Fibroblast of lung (primary cell): ENCODE results near the gene ARHGAP6. TPM values are rescaled to one million over a fixed set of nuclear protein-coding genes. Genes with fewer than 3 reads are reported as not detected.

Experiments
- DNase-seq, 2 donors: peaks; one replicate each; pipeline versions ENCODE4 v3.0.0 to v3.0.0-alpha.2; 2010; ENCODE audit warnings: low read depth in 2 of 2
- H2AFZ ChIP-seq: 2 replicates; pipeline ENCODE4 v1.5.1; 2012; ENCODE audit warnings: low read length, control low read depth, inconsistent platforms
- H3K27ac ChIP-seq: 2 replicates; pipeline ENCODE4 v1.5.1; 2011; ENCODE audit warnings: low read length, control low read depth; ENCODE audit not compliant: insufficient read depth
- H3K27me3 ChIP-seq: 2 replicates; pipeline ENCODE4 v1.5.1; 2011; ENCODE audit warnings: mild to moderate bottlenecking, low read length; ENCODE audit not compliant: control insufficient read depth, insufficient read depth
- H3K36me3 ChIP-seq: 2 replicates; pipeline ENCODE4 v1.5.1; 2011; ENCODE audit warnings: low read length; ENCODE audit not compliant: control insufficient read depth, insufficient read depth
- H3K4me1 ChIP-seq: 2 replicates; pipeline ENCODE4 v1.5.1; 2011; ENCODE audit warnings: low read length; ENCODE audit not compliant: control insufficient read depth, insufficient read depth; ENCODE audit errors: extremely low read depth
- H3K4me2 ChIP-seq: 2 replicates; pipeline ENCODE4 v1.5.1; 2011; ENCODE audit warnings: low read length, control low read depth; ENCODE audit not compliant: insufficient read depth; ENCODE audit errors: extremely low read depth
- H3K4me3 ChIP-seq, 4 experiments: fragments of 200-600 bp in 1 of 4; sonication (generic) in 1 of 4; replicated peaks in 1 of 4; 2 replicates each; pipeline ENCODE4 v1.5.1; 2011 to 2016; ENCODE audit warnings: low read length in 4 of 4, low read depth in 3 of 4, mild to moderate bottlenecking in 3 of 4, control low read depth in 2 of 4, inconsistent platforms in 1 of 4, mixed read lengths in 1 of 4; ENCODE audit not compliant: insufficient read depth in 1 of 4; ENCODE audit errors: control extremely low read depth in 1 of 4
- H3K79me2 ChIP-seq: 2 replicates; pipeline ENCODE4 v1.5.1; 2012; ENCODE audit warnings: mild to moderate bottlenecking, low read length, inconsistent platforms; ENCODE audit not compliant: control insufficient read depth, insufficient read depth
- H3K9ac ChIP-seq: 2 replicates; pipeline ENCODE4 v1.5.1; 2011; ENCODE audit warnings: mild to moderate bottlenecking, low read length, control low read depth; ENCODE audit not compliant: insufficient read depth
- H3K9me3 ChIP-seq: 2 replicates; pipeline ENCODE4 v1.5.1; 2012; ENCODE audit warnings: low read depth, low read length; ENCODE audit not compliant: control insufficient read depth, insufficient read depth
- H4K20me1 ChIP-seq: 2 replicates; pipeline ENCODE4 v1.5.1; 2011; ENCODE audit warnings: low read length; ENCODE audit not compliant: control insufficient read depth, insufficient read depth; ENCODE audit errors: extremely low read depth
- EZH2 ChIP-seq: IDR thresholded peaks from 2 replicates; pipeline ENCODE4 v1.5.1; 2012; ENCODE audit warnings: low read length, control low read depth, mild to moderate bottlenecking; ENCODE audit errors: missing control alignments
- polyA plus RNA-seq, 2 donors: library from polyadenylated mRNA; depleted of rRNA in 1 of 2; stranded (reverse) in 1 of 2; unstranded in 1 of 2; fragments of >200 nt; gene quantifications; 2 replicates each; pipeline ENCODE4 v1.2.1, GENCODE V29; 2011 to 2012; ENCODE audit warnings: missing spikeins in 1 of 2
- total RNA-seq: library from RNA; depleted of rRNA; stranded (reverse); fragments of >200 nt; gene quantifications from 2 replicates; pipeline ENCODE4 v1.2.1, GENCODE V29; 2014
- TF ChIP-seq, protein P1 (sequence below), 2 donors: IDR thresholded peaks in 1 of 2; conservative IDR thresholded peaks in 1 of 2; 1 replicate in 1 of 2; 2 replicates in 1 of 2; pipeline ENCODE4 v1.5.1; 2011 to 2012; ENCODE audit warnings: low read length in 2 of 2, control low read depth in 1 of 2, inconsistent platforms in 1 of 2, low read depth in 1 of 2, mild to moderate bottlenecking in 1 of 2

The ARHGAP6 gene
- total and polyA plus RNA-seq, 2 donors (not counting 1 experiment from before 2014, with no cell fraction given): 5.9 to 11.7 TPM

DNA sequence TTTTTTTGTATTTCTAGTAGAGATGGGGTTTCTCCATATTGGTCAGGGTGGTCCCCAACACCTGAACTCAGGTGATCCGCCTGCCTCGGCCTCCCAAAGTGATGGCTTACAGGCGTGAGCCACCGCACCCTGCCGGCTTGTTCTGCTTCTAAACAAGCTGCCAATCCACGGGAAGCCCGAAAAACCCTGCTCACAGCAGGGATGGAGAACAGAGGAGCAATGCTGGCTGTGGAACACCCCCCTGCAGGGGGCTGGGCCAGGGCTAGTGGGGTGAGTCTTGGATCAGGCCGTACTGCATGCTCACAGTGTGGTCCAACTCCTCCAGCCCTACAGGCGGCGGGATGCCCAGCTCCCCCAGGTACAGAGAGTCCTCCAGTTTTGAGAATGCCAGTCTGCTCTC is 38.1 kb upstream of the ARHGAP6 start:
- Histone ChIP-seq H3K4me3 (no peak overlapping the region), H3K4me1 (no peaks in the 10 kb centered on the region), H4K20me1 (no peaks in the 10 kb centered on the region), H3K27ac (no peak overlapping the region), H3K79me2 (no peaks in the 10 kb centered on the region), H3K36me3 (no peaks in the 10 kb centered on the region), H3K9me3 (no peaks in the 10 kb centered on the region), H3K4me2 (no peak overlapping the region), H3K27me3 (no peaks in the 10 kb centered on the region), H3K9ac (no peak overlapping the region), H2AFZ (no peak overlapping the region)
- TF ChIP-seq, protein P1, sequence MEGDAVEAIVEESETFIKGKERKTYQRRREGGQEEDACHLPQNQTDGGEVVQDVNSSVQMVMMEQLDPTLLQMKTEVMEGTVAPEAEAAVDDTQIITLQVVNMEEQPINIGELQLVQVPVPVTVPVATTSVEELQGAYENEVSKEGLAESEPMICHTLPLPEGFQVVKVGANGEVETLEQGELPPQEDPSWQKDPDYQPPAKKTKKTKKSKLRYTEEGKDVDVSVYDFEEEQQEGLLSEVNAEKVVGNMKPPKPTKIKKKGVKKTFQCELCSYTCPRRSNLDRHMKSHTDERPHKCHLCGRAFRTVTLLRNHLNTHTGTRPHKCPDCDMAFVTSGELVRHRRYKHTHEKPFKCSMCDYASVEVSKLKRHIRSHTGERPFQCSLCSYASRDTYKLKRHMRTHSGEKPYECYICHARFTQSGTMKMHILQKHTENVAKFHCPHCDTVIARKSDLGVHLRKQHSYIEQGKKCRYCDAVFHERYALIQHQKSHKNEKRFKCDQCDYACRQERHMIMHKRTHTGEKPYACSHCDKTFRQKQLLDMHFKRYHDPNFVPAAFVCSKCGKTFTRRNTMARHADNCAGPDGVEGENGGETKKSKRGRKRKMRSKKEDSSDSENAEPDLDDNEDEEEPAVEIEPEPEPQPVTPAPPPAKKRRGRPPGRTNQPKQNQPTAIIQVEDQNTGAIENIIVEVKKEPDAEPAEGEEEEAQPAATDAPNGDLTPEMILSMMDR (conservative IDR thresholded peaks at IDR 0.05 in 1 of 2, IDR thresholded peaks at IDR 0.05 in 1 of 2; ENCODE audit: low read depth in 1 of 2, low read length in 2 of 2): no peak
- DNase-seq: no peak

GRCh38 chrX:11702965-11703631 is 37.4 kb upstream of the ARHGAP6 start:
- H3K79me2 ChIP-seq: no peaks in the 10 kb centered on the region
- no peak overlapping the region for H3K4me2 ChIP-seq
- H3K4me1 ChIP-seq: no peaks in the 10 kb centered on the region
- H3K9me3 ChIP-seq: no peaks in the 10 kb centered on the region
- H3K27ac ChIP-seq: no peak overlapping the region
- no peaks in the 10 kb centered on the region for H3K27me3 ChIP-seq
- H3K36me3 ChIP-seq: no peaks in the 10 kb centered on the region
- no peak overlapping the region for H3K9ac ChIP-seq
- TF ChIP-seq, protein P1 (conservative IDR thresholded peaks at IDR 0.05 in 1 of 2, IDR thresholded peaks at IDR 0.05 in 1 of 2; ENCODE audit: low read depth in 1 of 2, low read length in 2 of 2): no peak
- no peak for TF ChIP-seq EZH2
- H3K4me3 ChIP-seq: no peak overlapping the region
- no peak for DNase-seq
- no peak overlapping the region for H2AFZ ChIP-seq
- no peaks in the 10 kb centered on the region for H4K20me1 ChIP-seq

DNA sequence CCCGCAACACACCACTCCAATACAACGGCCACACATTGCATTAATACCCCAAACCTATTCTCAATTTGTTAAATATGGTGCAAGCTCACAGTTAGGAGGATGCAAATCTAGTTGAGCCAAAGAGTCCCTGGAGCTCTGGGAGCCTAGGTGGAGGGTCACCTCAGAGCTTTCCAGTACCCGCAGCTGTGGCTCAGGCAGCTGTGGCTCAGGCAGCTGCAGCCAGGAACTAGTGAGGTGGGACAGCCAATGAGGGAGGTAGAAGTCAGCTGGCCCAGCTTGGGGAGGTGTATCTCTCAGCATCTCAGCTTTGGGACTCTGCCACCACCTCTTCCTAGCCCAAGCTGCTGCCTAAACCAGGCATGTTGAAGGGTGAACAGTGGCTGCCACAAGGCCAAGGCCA is 36.7 kb upstream of the ARHGAP6 start:
- Histone ChIP-seq H3K9ac (no peak overlapping the region), H2AFZ (no peak overlapping the region), H3K4me1 (no peaks in the 10 kb centered on the region), H3K4me3 (no peak overlapping the region), H3K36me3 (no peaks in the 10 kb centered on the region), H3K27me3 (no peaks in the 10 kb centered on the region), H3K27ac (no peak overlapping the region), H4K20me1 (no peaks in the 10 kb centered on the region), H3K9me3 (no peaks in the 10 kb centered on the region), H3K79me2 (no peaks in the 10 kb centered on the region), H3K4me2 (no peak overlapping the region)
- TF ChIP-seq, protein P1 (conservative IDR thresholded peaks at IDR 0.05 in 1 of 2, IDR thresholded peaks at IDR 0.05 in 1 of 2; ENCODE audit: low read depth in 1 of 2, low read length in 2 of 2): no peak
- TF ChIP-seq EZH2: no peak
- no peak for DNase-seq
